WTC11 (cell line): ENCODE measurements around the gene FNIP1. TPM values are rescaled to one million over a fixed set of nuclear protein-coding genes. Genes with fewer than 3 reads are reported as not detected.
"Not testable (repeated sequence)": the region's sequence is repeated elsewhere in the genome, so short reads cannot be mapped to it uniquely, and the experiment has no call there.

Source experiments
- ATAC-seq: fragments of 200-7000 bp; cut with Tn5 transposase; 2 replicates; pipeline ENCODE4 v1.10.0; 2021; ENCODE audit warnings: mild to moderate bottlenecking, moderate library complexity
- CTCF ChIA-PET: fragments of 300-600 bp; sonication (Branson Sonifier 250); formaldehyde crosslinking; loops from one replicate; lab custom pipeline; 2021; ENCODE audit warnings: antibody characterized with exemption; lab: Charles Lee
- POLR2A ChIA-PET: fragments of 350-600 bp; sonication (Branson Sonifier 250); formaldehyde crosslinking; loops from one replicate; lab custom pipeline; 2021; ENCODE audit warnings: antibody characterized with exemption; lab: Charles Lee
- DNase-seq: peaks from one replicate; pipeline ENCODE4 v3.0.0; 2021; ENCODE audit warnings: low spot score
- H3K27ac Mint-ChIP-seq: 2 replicates; pipeline ENCODE4 v1.8.0; 2021; ENCODE audit warnings: mixed read lengths
- H3K27me3 Mint-ChIP-seq: 2 replicates; pipeline ENCODE4 v1.8.0; 2021; ENCODE audit warnings: low read depth, mild to moderate bottlenecking, moderate library complexity, mixed read lengths
- H3K36me3 Mint-ChIP-seq: 2 replicates; pipeline ENCODE4 v1.8.0; 2021; ENCODE audit warnings: mixed read lengths
- H3K4me1 Mint-ChIP-seq: 2 replicates; pipeline ENCODE4 v1.8.0; 2022; ENCODE audit warnings: mixed read lengths
- H3K4me3 Mint-ChIP-seq: 2 replicates; pipeline ENCODE4 v1.8.0; 2021; ENCODE audit warnings: mild to moderate bottlenecking, moderate library complexity, mixed read lengths
- H3K9me3 Mint-ChIP-seq: 2 replicates; pipeline ENCODE4 v1.8.0; 2021; ENCODE audit warnings: mixed read lengths
- ATF1 ChIP-seq: sonication (generic); formaldehyde crosslinking; IDR thresholded peaks from 2 replicates; pipeline ENCODE4 v1.8.1; 2023; ENCODE audit warnings: mild to moderate bottlenecking, moderate library complexity, missing genetic modification reagents
- CREM ChIP-seq: sonication (generic); formaldehyde crosslinking; IDR thresholded peaks from 2 replicates; pipeline ENCODE4 v1.8.1; 2022; ENCODE audit warnings: mild to moderate bottlenecking, missing genetic modification reagents, moderate library complexity
- ELF4 ChIP-seq: sonication (generic); formaldehyde crosslinking; IDR thresholded peaks from 2 replicates; pipeline ENCODE4 v1.8.1; 2022; ENCODE audit warnings: low read depth, mild to moderate bottlenecking, moderate library complexity, missing genetic modification reagents
- ESRRA ChIP-seq: sonication (generic); formaldehyde crosslinking; IDR thresholded peaks from 2 replicates; pipeline ENCODE4 v1.8.1; 2022; ENCODE audit warnings: mild to moderate bottlenecking, missing genetic modification reagents, borderline replicate concordance
- ETV6 ChIP-seq: sonication (generic); formaldehyde crosslinking; IDR thresholded peaks from 2 replicates; pipeline ENCODE4 v1.8.1; 2022; ENCODE audit warnings: mild to moderate bottlenecking, missing genetic modification reagents
- FOXK1 ChIP-seq: sonication (generic); formaldehyde crosslinking; IDR thresholded peaks from 2 replicates; pipeline ENCODE4 v1.8.0; 2022; ENCODE audit warnings: mild to moderate bottlenecking, moderate library complexity, missing genetic modification reagents
- FOXP1 ChIP-seq: sonication (generic); formaldehyde crosslinking; IDR thresholded peaks from 2 replicates; pipeline ENCODE4 v1.8.0; 2022; ENCODE audit warnings: missing genetic modification reagents, mild to moderate bottlenecking, moderate library complexity, borderline replicate concordance
- JAZF1 ChIP-seq: fragments of 250-450 bp; sonication (Bioruptor Pico); IDR thresholded peaks from 2 replicates; pipeline ENCODE4 v1.9.0; 2021; ENCODE audit warnings: moderate library complexity, mild to moderate bottlenecking, inconsistent platforms
- MXD4 ChIP-seq: fragments of 250-450 bp; sonication (Bioruptor Pico); IDR thresholded peaks from 2 replicates; pipeline ENCODE4 v1.8.0; 2021; ENCODE audit warnings: mild to moderate bottlenecking, moderate library complexity, borderline replicate concordance
- MYBL2 ChIP-seq: sonication (generic); formaldehyde crosslinking; IDR thresholded peaks from 2 replicates; pipeline ENCODE4 v1.8.1; 2023; ENCODE audit warnings: mild to moderate bottlenecking, moderate library complexity, missing genetic modification reagents
- NFATC4 ChIP-seq: fragments of 250-450 bp; sonication (Bioruptor Pico); IDR thresholded peaks from 2 replicates; pipeline ENCODE4 v1.9.0; 2021; ENCODE audit warnings: mild to moderate bottlenecking
- PRDM15 ChIP-seq: sonication (generic); formaldehyde crosslinking; IDR thresholded peaks from 2 replicates; pipeline ENCODE4 v1.8.0; 2022; ENCODE audit warnings: missing genetic modification reagents
- ZNF121 ChIP-seq: sonication (generic); formaldehyde crosslinking; IDR thresholded peaks from 2 replicates; pipeline ENCODE4 v1.8.0; 2023; ENCODE audit warnings: missing genetic modification reagents
- ZNF232 ChIP-seq: sonication (generic); formaldehyde crosslinking; IDR thresholded peaks from 2 replicates; pipeline ENCODE4 v1.8.0; 2022; ENCODE audit warnings: mild to moderate bottlenecking, missing genetic modification reagents
- ZNF396 ChIP-seq: fragments of 250-450 bp; sonication (Bioruptor Pico); IDR thresholded peaks from 2 replicates; pipeline ENCODE4 v1.8.0; 2021; ENCODE audit warnings: mild to moderate bottlenecking, moderate library complexity, borderline replicate concordance
- ZSCAN18 ChIP-seq: fragments of 250-450 bp; sonication (Bioruptor Pico); IDR thresholded peaks from 2 replicates; pipeline ENCODE4 v2.1.2; 2022; ENCODE audit warnings: mild to moderate bottlenecking, moderate library complexity
- total RNA-seq: library from RNA; stranded (reverse); gene quantifications from 3 replicates; pipeline ENCODE4 v1.2.3, GENCODE V29; 2021
- TF ChIP-seq, protein P1 (sequence below): fragments of 250-450 bp; sonication (Bioruptor Pico); IDR thresholded peaks from 2 replicates; pipeline ENCODE4 v1.8.0; 2021; ENCODE audit warnings: mild to moderate bottlenecking

FNIP1 gene
- total RNA-seq, 1 experiment from 2014 or later = 17.2 TPM

DNA sequence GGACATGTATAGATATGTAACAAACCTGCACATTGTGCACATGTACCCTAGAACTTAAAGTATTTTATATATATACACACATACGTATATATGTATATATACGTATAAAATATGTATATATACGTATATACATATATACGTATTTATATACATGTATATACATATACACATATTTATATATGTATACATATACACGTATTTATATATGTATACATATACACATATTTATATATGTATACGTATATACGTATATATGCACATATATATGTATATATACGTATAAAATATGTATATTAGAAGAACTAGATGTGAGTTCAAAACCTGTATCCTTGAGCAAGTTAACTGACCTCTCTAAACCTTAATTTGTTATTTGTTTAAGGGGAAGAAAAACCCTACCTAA is 61.4 kb downstream of the FNIP1 start (continued):
- TF ChIP-seq, protein P1, sequence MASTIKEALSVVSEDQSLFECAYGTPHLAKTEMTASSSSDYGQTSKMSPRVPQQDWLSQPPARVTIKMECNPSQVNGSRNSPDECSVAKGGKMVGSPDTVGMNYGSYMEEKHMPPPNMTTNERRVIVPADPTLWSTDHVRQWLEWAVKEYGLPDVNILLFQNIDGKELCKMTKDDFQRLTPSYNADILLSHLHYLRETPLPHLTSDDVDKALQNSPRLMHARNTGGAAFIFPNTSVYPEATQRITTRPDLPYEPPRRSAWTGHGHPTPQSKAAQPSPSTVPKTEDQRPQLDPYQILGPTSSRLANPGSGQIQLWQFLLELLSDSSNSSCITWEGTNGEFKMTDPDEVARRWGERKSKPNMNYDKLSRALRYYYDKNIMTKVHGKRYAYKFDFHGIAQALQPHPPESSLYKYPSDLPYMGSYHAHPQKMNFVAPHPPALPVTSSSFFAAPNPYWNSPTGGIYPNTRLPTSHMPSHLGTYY (CRISPR knock-in tag) = no peak
- no peak for TF ChIP-seq MYBL2 (CRISPR knock-in tag)
- no peak for TF ChIP-seq NFATC4 (CRISPR knock-in tag)
- no peak for TF ChIP-seq ESRRA
- no peak for TF ChIP-seq ZNF232 (CRISPR knock-in tag)
- no peak for TF ChIP-seq ZNF396 (CRISPR knock-in tag)
- TF ChIP-seq JAZF1 (CRISPR knock-in tag) = no peak
- TF ChIP-seq ZSCAN18 (CRISPR knock-in tag) = no peak
- no peak for TF ChIP-seq ELF4 (CRISPR knock-in tag)
- TF ChIP-seq MXD4 (CRISPR knock-in tag) = no peak
- TF ChIP-seq ZNF121 = no peak
- TF ChIP-seq FOXP1 (CRISPR knock-in tag) = no peak

DNA sequence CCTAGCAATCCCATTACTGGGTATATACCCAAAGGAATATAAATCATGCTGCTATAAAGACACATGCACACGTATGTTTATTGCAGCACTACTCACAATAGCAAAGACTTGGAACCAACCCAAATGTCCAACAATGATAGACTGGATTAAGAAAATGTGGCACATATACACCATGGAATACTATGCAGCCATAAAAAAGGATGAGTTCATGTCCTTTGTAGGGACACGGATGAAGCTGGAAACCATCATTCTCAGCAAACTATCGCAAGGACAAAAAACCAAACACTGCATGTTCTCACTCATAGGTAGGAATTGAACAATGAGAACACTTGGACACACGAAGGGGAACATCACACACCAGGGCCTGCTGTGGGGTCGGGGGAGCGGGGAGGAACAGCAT is 61.9 kb downstream of the FNIP1 start:
- ATAC-seq, POLR2A ChIA-PET: not testable (repeated sequence)

DNA sequence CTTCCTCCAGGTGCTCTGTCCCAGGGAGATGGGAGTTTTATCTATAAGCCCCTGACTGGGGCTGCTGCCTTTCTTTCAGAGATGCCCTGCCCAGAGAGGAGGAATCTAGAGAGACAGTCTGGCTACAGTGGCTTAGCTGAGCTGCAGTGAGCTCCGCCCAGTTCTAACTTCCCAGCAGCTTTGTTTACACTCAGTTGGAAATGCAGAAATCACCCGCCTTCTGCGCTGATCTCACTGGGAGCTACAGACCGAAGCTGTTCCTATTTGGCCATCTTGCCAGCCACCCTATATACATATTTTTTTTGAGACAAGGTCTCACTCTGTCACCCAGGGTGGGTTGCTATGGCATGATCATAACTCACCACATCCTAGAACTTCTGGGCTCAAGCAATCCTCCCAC is 67.5 kb downstream of the FNIP1 start:
- Mint-ChIP-seq H3K9me3 (peaks cover 22% of the 10 kb centered on the region), H3K36me3 (peaks cover 26% of the 10 kb centered on the region)
- H3K4me1 Mint-ChIP-seq, POLR2A ChIA-PET, ATAC-seq, H3K4me3 Mint-ChIP-seq, DNase-seq, H3K27me3 Mint-ChIP-seq, CTCF ChIA-PET, H3K27ac Mint-ChIP-seq: not testable (repeated sequence)

More for the DNA sequence above, 61.9 kb downstream of the FNIP1 start:
- H3K4me1 Mint-ChIP-seq, H3K27ac Mint-ChIP-seq, DNase-seq, H3K27me3 Mint-ChIP-seq, H3K4me3 Mint-ChIP-seq, H3K36me3 Mint-ChIP-seq, CTCF ChIA-PET, H3K9me3 Mint-ChIP-seq: not testable (repeated sequence)

GRCh38 chr5:131724089-131724488 is 72.7 kb downstream of the FNIP1 start:
- CTCF ChIA-PET, POLR2A ChIA-PET, H3K4me3 Mint-ChIP-seq, H3K4me1 Mint-ChIP-seq, ATAC-seq, H3K27ac Mint-ChIP-seq, DNase-seq, H3K27me3 Mint-ChIP-seq: not testable (repeated sequence)
- Mint-ChIP-seq H3K9me3 (peaks cover 22% of the 10 kb centered on the region), H3K36me3 (peaks cover 26% of the 10 kb centered on the region)

DNA sequence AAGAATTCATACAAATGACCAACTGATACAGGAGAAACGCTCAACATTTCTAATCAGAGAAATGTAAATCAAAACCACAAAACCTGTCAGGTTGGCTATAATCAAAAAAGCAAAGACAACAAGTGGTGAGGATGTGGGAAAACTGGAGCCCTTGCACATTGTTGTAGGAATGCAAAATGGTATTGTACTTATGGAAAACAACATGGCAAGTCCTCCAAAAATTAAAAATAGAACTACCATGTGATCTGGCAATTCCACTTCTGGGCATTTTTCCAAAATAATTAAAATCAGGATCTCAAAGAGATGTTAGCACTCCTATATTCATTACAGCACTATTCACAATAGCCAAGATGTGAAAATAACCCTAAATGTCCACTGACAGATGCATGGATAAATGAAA is 76.1 kb downstream of the FNIP1 start:
- ChIA-PET CTCF (no interaction called here), POLR2A (no interaction called here)
- TF ChIP-seq ESRRA (no peak), FOXK1 (no peak), CREM (CRISPR knock-in tag) (no peak), PRDM15 (no peak), ATF1 (CRISPR knock-in tag) (no peak), ETV6 (CRISPR knock-in tag) (no peak)
- Mint-ChIP-seq H3K27me3 (no peaks in the 10 kb centered on the region), H3K27ac (no peak overlapping the region), H3K4me1 (no peaks in the 10 kb centered on the region), H3K36me3 (peaks cover 13% of the 10 kb centered on the region), H3K9me3 (no peaks in the 10 kb centered on the region), H3K4me3 (no peak overlapping the region)
- DNase-seq (no peak), ATAC-seq (no peak)
